ENCODE results near the gene KCTD7. TPM values are rescaled to one million over a fixed set of nuclear protein-coding genes. Genes with fewer than 3 reads are reported as not detected.

KCTD7 gene
- total and polyA plus RNA-seq, 2 of the 13 experiments (the other 11 are each of a cell fraction or from before 2014, with no cell fraction given): 7.3 to 13.5 TPM

DNA sequence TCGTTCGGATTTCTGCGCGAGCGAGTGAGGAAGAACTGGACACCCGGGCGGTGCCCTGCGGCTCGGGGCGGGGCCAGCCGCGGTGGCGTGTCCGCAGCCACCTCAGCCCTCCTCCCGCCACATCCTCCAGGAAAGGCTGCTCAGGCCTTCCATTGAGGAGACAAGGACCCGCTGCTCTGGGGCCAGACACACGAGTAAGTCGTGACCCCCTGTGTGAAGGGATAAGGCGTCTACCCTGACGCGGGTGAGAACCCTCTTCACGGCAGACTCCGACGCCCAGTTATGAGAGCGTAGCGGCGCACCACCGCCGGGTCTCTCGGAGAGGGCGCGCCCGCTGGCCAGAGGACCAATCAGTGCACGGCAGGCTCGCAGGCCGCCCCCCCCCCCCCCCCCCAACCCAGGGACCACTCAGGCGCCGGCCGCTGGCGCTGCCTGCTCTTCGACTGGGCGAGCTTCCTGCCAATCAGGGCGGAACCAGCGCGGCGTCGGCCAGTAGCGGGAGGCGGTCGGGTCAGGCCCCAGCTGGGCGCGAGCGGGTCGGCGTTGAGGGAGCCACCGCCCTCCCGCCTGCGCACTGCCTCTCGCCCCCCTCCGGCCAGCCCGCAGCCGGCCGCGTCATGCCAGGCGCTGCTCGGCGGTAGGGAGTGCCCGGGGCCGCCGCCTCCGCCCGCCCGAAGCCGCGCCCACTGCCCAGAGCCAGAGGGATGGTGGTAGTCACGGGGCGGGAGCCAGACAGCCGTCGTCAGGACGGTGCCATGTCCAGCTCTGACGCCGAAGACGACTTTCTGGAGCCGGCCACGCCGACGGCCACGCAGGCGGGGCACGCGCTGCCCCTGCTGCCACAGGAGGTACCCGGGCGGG is at the start of gene KCTD7 (continued):
- TF ChIP-seq PAXIP1 (CRISPR knock-in tag; conservative IDR thresholded peaks at IDR 0.05) (no peak; the same call in 1 of the 2 replicates), ZNF749 (CRISPR knock-in tag; IDR thresholded peaks at IDR 0.05; ENCODE audit: borderline replicate concordance) (peak; percentile 81; the same call in 1 of the 2 replicates), PHF5A (CRISPR knock-in tag; IDR thresholded peaks at IDR 0.05; ENCODE audit: low read depth, unreplicated experiment) (peak; percentile 63), HNF4A (CRISPR knock-in tag; IDR thresholded peaks at IDR 0.05) (no peak), ATF7 (IDR thresholded peaks at IDR 0.05) (no peak), ATF7 (CRISPR knock-in tag; IDR thresholded peaks at IDR 0.05) (0 out of 2 replicates have a peak, but pooled peaks have one; percentile 39), EZH2 (conservative IDR thresholded peaks at IDR 0.05; ENCODE audit: low read depth, low read length) (no peak), SMARCE1 (IDR thresholded peaks at IDR 0.05; ENCODE audit: borderline replicate concordance) (no peak), ZNF619 (CRISPR knock-in tag; IDR thresholded peaks at IDR 0.05) (no peak), MXI1 (IDR thresholded peaks at IDR 0.05; ENCODE audit: borderline replicate concordance, low read depth, low read length) (peak; percentile 74), ZNF709 (CRISPR knock-in tag; IDR thresholded peaks at IDR 0.05) (no peak; the same call in 1 of the 2 replicates), SALL1 (CRISPR knock-in tag; IDR thresholded peaks at IDR 0.05) (peak; percentile 57; the same call in 1 of the 2 replicates), RXRB (CRISPR knock-in tag; IDR thresholded peaks at IDR 0.05; ENCODE audit: borderline replicate concordance) (peak; percentile 30; the same call in 1 of the 2 replicates), ZNF260 (CRISPR knock-in tag; IDR thresholded peaks at IDR 0.05; ENCODE audit: borderline replicate concordance, low read depth) (no peak), MTERF4 (CRISPR knock-in tag; IDR thresholded peaks at IDR 0.05) (peak; percentile 86)
- TF ChIP-seq, protein P1, sequence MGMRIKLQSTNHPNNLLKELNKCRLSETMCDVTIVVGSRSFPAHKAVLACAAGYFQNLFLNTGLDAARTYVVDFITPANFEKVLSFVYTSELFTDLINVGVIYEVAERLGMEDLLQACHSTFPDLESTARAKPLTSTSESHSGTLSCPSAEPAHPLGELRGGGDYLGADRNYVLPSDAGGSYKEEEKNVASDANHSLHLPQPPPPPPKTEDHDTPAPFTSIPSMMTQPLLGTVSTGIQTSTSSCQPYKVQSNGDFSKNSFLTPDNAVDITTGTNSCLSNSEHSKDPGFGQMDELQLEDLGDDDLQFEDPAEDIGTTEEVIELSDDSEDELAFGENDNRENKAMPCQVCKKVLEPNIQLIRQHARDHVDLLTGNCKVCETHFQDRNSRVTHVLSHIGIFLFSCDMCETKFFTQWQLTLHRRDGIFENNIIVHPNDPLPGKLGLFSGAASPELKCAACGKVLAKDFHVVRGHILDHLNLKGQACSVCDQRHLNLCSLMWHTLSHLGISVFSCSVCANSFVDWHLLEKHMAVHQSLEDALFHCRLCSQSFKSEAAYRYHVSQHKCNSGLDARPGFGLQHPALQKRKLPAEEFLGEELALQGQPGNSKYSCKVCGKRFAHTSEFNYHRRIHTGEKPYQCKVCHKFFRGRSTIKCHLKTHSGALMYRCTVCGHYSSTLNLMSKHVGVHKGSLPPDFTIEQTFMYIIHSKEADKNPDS (CRISPR knock-in tag; IDR thresholded peaks at IDR 0.05): no peak
- TF ChIP-seq, protein P2, sequence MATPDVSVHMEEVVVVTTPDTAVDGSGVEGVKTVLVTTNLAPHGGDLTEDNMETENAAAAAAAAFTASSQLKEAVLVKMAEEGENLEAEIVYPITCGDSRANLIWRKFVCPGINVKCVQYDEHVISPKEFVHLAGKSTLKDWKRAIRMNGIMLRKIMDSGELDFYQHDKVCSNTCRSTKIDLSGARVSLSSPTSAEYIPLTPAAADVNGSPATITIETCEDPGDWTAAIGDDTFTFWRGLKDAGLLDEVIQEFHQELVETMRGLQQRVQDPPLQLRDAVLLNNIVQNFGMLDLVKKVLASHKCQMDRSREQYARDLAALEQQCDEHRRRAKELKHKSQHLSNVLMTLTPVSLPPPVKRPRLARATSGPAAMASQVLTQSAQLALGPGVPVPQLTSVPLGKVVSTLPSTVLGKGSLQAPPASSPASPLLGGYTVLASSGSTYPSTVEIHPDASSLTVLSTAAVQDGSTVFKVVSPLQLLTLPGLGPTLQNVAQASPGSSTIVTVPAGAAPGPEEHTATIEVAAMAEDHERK (CRISPR knock-in tag; IDR thresholded peaks at IDR 0.05; ENCODE audit: low read depth): 0 out of 2 replicates have a peak, but pooled peaks have one; percentile 36
- TF ChIP-seq, protein P3, sequence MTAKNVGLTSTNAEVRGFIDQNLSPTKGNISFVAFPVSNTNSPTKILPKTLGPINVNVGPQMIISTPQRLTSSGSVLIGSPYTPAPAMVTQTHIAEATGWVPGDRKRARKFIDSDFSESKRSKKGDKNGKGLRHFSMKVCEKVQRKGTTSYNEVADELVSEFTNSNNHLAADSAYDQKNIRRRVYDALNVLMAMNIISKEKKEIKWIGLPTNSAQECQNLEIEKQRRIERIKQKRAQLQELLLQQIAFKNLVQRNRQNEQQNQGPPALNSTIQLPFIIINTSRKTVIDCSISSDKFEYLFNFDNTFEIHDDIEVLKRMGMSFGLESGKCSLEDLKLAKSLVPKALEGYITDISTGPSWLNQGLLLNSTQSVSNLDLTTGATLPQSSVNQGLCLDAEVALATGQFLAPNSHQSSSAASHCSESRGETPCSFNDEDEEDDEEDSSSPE (CRISPR knock-in tag; IDR thresholded peaks at IDR 0.05): peak; percentile 69

All from HepG2 (cell line).